ENCODE measurements around the gene MAPK8.

GRCh38 chr10:48389846-48390557 lies 83.5 kb downstream of the MAPK8 start:
- no peak for TF ChIP-seq CTCF (IDR thresholded peaks at IDR 0.05; ENCODE audit: insufficient read depth, low read depth, low read length)
- TF ChIP-seq EZH2 (IDR thresholded peaks at IDR 0.05; ENCODE audit: insufficient read depth, low read length) = no peak
